Measurements from ENCODE around the gene FOCAD. TPM values are rescaled to one million over a fixed set of nuclear protein-coding genes. Genes with fewer than 3 reads are reported as not detected.

Gene FOCAD
- total RNA-seq, 1 donor from 2014 or later: 146 TPM

GRCh38 chr9:21018177-21018576 lies 334.1 kb downstream of the FOCAD start:
- Histone ChIP-seq H3K4me3 (no peak overlapping the region), H3K27ac (no peak overlapping the region), H4K20me1 (ENCODE audit: low read depth) (no peaks in the 10 kb centered on the region), H3K79me2 (ENCODE audit: low read depth) (no peaks in the 10 kb centered on the region), H3K9me3 (ENCODE audit: low read depth) (no peaks in the 10 kb centered on the region), H3F3A (ENCODE audit: low read depth) (no peaks in the 10 kb centered on the region), H3K4me2 (no peak overlapping the region), H3K36me3 (no peaks in the 10 kb centered on the region), H2AFZ (replicated peaks) (no peak overlapping the region), H3K4me1 (peaks cover 6% of the 10 kb centered on the region), H3K27me3 (no peaks in the 10 kb centered on the region), H3K9ac (no peak overlapping the region)
- no peak for DNase-seq (ENCODE audit: low spot score)
- H3K4me1 Mint-ChIP-seq: no peaks in the 10 kb centered on the region
- no peaks in the 10 kb centered on the region for H3K27me3 Mint-ChIP-seq (ENCODE audit: insufficient read depth, low read depth)
- no peak overlapping the region for H3K4me3 Mint-ChIP-seq
- H3K36me3 Mint-ChIP-seq: peaks cover 4% of the 10 kb centered on the region
- H3K27ac Mint-ChIP-seq: no peak overlapping the region
- TF ChIP-seq, protein P1, sequence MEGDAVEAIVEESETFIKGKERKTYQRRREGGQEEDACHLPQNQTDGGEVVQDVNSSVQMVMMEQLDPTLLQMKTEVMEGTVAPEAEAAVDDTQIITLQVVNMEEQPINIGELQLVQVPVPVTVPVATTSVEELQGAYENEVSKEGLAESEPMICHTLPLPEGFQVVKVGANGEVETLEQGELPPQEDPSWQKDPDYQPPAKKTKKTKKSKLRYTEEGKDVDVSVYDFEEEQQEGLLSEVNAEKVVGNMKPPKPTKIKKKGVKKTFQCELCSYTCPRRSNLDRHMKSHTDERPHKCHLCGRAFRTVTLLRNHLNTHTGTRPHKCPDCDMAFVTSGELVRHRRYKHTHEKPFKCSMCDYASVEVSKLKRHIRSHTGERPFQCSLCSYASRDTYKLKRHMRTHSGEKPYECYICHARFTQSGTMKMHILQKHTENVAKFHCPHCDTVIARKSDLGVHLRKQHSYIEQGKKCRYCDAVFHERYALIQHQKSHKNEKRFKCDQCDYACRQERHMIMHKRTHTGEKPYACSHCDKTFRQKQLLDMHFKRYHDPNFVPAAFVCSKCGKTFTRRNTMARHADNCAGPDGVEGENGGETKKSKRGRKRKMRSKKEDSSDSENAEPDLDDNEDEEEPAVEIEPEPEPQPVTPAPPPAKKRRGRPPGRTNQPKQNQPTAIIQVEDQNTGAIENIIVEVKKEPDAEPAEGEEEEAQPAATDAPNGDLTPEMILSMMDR (IDR thresholded peaks at IDR 0.05): no peak
- TF ChIP-seq EZH2 (IDR thresholded peaks at IDR 0.05) (no peak), EZH2phosphoT487 (IDR thresholded peaks at IDR 0.05) (no peak)
- peaks cover 4% of the 10 kb centered on the region for H3K9me3 Mint-ChIP-seq

GRCh38 chr9:21023861-21024260 lies 339.8 kb downstream of the FOCAD start:
- Mint-ChIP-seq H3K27me3 (ENCODE audit: insufficient read depth, low read depth) (no peaks in the 10 kb centered on the region), H3K27ac (no peak overlapping the region), H3K4me1 (no peaks in the 10 kb centered on the region), H3K9me3 (peaks cover 4% of the 10 kb centered on the region), H3K4me3 (no peak overlapping the region), H3K36me3 (peaks cover 4% of the 10 kb centered on the region)
- Histone ChIP-seq H3K4me1 (no peaks in the 10 kb centered on the region), H3K9ac (no peak overlapping the region), H3K36me3 (no peaks in the 10 kb centered on the region), H2AFZ (replicated peaks) (no peak overlapping the region), H3K27ac (no peak overlapping the region), H4K20me1 (ENCODE audit: low read depth) (no peaks in the 10 kb centered on the region), H3K9me3 (ENCODE audit: low read depth) (no peaks in the 10 kb centered on the region), H3K27me3 (no peaks in the 10 kb centered on the region), H3K79me2 (ENCODE audit: low read depth) (no peaks in the 10 kb centered on the region), H3F3A (ENCODE audit: low read depth) (no peaks in the 10 kb centered on the region), H3K4me3 (no peak overlapping the region), H3K4me2 (no peak overlapping the region)
- TF ChIP-seq, protein P1 (IDR thresholded peaks at IDR 0.05): no peak
- no peak for TF ChIP-seq EZH2 (IDR thresholded peaks at IDR 0.05)
- DNase-seq (ENCODE audit: low spot score): no peak

GRCh38 chr9:21027295-21027694 lies 343.2 kb downstream of the FOCAD start:
- no peaks in the 10 kb centered on the region for H3K27me3 Mint-ChIP-seq (ENCODE audit: insufficient read depth, low read depth)

More at GRCh38 chr9:21027295-21027694, 343.2 kb downstream of the FOCAD start:
- H3K79me2 ChIP-seq (ENCODE audit: low read depth): no peaks in the 10 kb centered on the region
- H3K36me3 Mint-ChIP-seq: no peaks in the 10 kb centered on the region
- peaks cover 7% of the 10 kb centered on the region for H3K27me3 ChIP-seq
- H3K9me3 Mint-ChIP-seq: peaks cover under 1% of the 10 kb centered on the region
- DNase-seq (ENCODE audit: low spot score): no peak
- peaks cover 10% of the 10 kb centered on the region for H3K4me1 ChIP-seq
- peaks cover 1% of the 10 kb centered on the region for H3K4me1 Mint-ChIP-seq
- H3K36me3 ChIP-seq: no peaks in the 10 kb centered on the region
- no peak overlapping the region for H3K4me2 ChIP-seq
- H3K4me3 Mint-ChIP-seq: no peak overlapping the region
- H3K9ac ChIP-seq: no peak overlapping the region
- no peak overlapping the region for H2AFZ ChIP-seq (replicated peaks)
- no peaks in the 10 kb centered on the region for H4K20me1 ChIP-seq (ENCODE audit: low read depth)
- TF ChIP-seq, protein P1 (IDR thresholded peaks at IDR 0.05): no peak
- TF ChIP-seq EZH2 (IDR thresholded peaks at IDR 0.05) (no peak), EZH2phosphoT487 (IDR thresholded peaks at IDR 0.05) (no peak)
- no peak overlapping the region for H3K27ac Mint-ChIP-seq
- H3K9me3 ChIP-seq (ENCODE audit: low read depth): no peaks in the 10 kb centered on the region
- H3K4me3 ChIP-seq: no peak overlapping the region
- H3K27ac ChIP-seq: no peak overlapping the region
- peaks cover 14% of the 10 kb centered on the region for H3F3A ChIP-seq (ENCODE audit: low read depth)

Measured in neural progenitor cell (in vitro differentiated cells).